HG03432 (cell line): ENCODE measurements around the gene PDILT.

Experiments used
- ATAC-seq: cut with Tn5 transposase; IDR thresholded peaks from one replicate; pipeline ENCODE4 v1.9.1; 2021; ENCODE audit warnings: mild to moderate bottlenecking, moderate library complexity; ENCODE audit not compliant: unreplicated experiment

The PDILT gene

DNA sequence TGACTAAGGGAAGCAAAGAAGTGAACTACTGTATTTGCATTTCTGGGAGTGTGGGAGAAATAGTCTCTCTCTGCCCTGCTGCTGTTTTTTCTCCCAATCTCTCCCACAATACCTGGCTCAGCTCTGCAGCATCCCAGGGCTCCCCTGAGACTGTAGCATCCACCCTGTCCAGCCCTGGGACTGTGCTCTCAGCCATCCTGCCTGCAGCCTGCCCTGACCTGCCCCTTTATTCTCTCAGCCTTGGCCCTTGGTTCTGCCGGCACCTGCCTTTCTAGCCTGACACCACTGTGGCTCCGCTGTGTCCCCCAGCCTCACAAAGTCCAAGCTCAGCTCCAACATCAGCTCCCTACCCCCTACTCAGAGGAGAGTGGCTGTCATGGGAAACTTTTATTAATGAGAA lies 1.9 kb downstream of the PDILT start:
- no peak for ATAC-seq

DNA sequence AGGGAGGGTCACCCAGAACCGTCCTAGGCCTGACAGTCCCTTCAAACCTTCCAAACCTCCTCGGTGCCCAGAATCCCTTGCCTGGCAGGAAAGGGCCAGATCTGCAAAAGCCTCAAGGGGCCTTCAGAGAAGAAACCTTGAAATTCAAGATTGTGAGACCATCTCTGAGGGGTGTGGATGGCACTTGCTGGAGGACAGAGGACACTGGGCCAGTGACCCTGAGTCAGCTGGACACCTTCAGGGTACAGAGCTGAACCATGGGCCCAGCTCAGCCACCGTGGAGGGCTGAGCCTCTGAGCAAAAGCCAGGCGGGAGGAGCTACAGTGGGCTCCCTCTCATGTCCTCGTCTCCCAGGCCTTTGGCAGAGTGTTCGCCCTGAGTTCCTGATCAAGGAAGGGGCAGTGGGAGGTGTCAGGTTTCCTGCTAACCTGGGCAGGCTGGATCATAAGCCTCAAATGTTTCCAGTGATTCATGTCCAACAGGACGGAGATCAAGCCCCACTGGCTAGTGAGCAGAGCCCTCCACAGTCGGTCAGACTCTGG lies 3.0 kb downstream of the PDILT start:
- ATAC-seq, result no peak

DNA sequence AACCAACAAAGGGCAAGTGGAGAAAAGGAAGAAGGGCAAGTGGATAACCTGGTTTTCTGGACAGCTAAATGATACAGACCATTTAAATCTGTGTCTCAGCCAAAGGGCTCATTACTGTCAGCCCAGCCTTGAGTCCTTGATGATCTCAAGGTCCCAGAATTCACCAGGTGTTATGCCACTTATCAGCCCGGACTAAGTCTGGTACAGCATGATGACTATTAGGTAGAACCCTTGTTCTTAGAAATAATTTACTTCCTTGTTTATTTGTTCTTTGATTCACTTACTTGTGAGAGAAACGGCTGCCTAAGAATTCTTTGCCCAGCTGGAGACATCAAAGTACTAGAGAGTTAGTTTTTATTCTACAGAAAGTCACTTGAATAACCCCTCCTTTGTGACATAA lies 3.5 kb downstream of the PDILT start:
- no peak for ATAC-seq

DNA sequence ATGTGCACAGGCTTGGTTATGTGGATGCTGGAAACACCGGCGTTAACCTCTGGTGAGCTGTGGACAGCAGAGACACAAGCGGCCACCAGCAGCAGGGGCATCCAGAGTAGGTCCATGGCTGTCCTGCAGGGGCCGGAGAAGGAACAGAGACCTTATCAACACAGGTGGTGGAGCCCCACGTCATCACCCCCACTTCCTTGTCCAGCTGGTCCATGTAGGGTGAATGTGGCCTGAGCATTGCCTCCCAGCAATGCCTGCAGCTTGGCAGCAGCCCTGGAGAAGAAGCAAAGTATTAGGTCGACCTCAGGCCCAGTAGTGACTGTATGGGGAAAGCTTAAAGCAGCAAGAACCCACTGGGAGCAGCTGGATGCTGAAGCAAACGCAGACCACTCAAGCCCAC lies 5.4 kb downstream of the PDILT start:
- ATAC-seq, result no peak

DNA sequence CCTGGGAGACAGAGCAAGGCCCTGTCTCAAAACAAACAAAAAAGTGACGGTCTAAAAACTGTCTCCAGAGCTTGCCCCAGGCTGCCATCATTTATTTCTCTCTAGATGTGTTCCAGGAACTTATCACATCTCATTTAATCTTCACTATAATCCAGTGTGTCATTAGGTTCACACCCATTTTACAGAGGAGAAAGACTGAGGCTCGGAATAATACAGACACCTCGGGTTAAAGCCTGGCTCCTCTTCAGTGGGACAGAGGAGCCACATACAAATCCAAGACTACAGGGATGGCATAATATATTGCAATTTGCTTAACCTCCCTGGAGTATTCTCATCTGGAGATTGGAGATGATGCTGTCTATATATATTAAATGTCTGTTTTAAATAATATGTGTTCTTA lies 5.9 kb downstream of the PDILT start:
- no peak for ATAC-seq

DNA sequence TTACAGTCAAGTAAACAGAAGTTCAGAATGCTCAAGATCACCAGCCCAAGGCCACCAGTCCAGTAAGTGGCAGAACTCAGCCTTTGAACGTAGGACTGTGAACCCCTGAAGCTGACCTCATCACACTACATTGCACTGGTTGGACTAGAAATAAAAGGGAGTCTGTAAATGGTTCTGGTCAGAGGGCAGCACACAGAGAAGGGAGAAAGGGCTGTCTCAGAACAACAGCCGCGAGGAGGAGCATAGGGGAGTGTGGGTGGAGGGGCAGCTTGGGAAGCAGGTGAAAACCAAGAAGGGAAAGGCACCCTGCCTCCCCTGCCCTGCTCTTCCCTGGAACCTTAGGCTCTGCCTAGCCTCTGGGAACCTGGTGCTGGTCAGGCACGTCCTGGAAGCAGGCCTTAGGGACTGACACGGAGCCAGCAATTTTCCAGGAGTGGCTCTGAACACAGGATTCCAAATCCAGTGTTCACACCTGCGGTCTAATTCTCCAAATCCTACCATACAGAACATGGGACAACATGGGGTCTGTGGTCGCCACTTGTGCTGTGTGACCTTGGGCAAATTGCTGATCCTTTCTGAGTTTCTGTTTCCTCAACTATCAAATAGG lies 7.0 kb downstream of the PDILT start:
- ATAC-seq, result no peak

DNA sequence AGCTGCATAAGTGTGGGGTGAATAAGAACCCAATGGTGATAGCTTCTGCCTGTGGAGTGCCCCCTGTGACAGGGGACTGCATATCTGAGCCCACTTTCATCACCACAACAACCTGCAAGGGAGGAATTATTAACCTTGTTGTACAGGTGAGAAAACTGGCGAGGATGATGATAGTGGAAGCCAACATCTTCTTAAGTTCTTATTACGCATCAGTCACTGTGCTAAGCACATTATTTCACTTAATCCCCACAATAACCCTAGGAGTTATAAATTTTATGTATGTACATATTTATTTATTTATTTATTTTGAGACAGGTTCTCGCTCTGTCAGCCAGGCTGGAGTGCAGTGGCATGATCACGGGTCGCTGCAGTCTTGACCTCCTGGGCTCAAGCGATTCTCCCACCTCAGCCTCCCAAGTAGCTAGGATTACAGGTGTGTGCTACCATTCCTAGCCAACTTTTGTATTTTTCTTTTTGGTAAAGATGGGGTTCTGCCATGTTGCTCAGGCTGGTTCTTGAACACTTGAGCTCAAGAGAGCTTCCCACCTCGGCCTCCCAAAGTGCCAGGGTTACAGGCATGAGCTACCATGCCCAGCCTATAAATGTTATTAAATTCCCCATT lies 7.6 kb downstream of the PDILT start:
- no peak for ATAC-seq

DNA sequence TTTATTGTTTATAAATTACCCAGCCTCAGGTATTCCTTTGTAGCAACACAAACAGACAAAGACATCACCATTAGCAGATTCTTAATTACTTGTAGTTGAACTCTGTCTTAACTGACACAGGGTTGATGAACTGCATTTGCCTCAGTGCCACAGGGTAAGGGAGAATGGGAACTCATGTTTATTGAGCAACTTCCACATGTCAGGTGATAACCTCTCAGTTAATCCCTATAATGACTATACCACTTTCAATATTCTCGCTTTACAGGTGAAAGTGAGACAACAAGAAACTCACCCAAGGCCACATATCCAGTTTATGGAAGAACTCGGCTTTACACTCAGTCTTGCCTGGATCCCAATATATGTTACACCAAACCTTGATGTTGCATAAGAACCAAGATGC lies 8.6 kb downstream of the PDILT start:
- no peak for ATAC-seq

DNA sequence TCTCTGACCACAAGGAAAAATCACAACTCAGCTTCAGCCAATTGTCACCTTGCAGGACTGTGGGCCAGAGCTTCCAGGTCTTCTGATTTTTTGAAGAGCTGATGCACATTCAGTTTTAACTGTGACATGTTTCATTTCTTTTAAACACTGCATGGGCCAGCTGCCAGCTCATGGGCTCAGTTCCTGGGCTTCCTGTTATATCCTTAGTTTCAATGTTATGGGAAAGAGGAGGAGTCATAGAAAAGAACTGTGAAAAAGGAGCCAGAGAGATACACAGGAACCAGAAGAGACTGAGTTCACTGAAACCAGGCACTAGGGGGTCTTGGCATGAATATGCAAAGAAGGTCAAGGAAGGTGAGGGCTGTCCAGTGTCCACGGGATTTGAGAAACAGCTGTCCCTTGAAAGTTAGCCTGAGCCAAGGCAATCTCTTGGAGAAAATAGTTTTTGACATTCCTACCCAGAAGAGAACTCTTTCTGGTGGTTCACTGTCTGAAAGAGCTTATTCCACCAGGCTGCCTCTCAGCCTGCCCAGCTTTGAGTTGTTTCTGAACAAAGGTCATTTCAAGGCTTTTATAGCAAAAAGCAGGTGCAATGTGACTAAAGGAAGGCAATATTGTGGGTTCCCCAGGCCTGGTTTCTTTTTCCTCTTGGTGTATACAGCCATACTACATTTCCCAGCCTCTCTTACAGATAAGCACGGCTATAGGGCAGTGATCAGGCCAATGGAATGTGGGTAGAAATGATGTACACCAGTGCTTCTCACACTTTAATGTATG lies 10.5 kb downstream of the PDILT start:
- ATAC-seq, result no peak

DNA sequence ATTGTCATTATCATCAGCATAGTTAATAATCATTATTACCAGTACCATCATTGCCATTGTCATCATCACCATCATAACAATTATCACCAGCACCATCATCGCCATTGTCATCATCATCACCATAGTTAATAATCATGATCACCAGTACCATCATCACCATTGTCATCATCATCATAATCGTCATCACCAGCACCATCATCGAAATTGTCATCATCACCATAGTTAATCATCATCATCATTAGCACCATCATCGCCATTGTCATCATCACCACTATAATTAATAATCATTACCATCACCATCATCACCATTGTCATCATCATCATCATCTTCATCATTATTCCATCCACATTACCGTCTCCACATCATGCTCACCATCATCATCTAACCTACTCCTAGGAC lies 13.5 kb downstream of the PDILT start:
- ATAC-seq, result no peak

DNA sequence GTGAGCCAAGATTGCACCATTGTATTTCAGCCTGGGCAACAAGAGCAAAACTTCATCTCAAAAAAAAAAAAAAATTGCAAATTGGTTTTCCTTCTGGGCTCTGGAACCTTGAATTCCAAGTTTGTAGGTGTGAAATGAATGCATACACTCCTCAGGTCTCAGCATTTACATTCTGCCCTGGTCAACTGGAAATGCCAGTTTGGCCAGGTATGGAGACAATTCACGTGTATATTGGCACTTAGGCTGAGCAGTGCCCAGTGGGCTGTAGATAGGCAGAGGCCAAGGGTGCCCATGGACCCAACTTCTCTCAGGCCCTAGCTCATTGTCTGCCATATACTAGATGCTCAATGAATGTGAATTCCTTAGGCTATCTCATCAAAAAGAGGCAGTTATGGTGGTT lies 15.7 kb downstream of the PDILT start:
- ATAC-seq, result no peak

DNA sequence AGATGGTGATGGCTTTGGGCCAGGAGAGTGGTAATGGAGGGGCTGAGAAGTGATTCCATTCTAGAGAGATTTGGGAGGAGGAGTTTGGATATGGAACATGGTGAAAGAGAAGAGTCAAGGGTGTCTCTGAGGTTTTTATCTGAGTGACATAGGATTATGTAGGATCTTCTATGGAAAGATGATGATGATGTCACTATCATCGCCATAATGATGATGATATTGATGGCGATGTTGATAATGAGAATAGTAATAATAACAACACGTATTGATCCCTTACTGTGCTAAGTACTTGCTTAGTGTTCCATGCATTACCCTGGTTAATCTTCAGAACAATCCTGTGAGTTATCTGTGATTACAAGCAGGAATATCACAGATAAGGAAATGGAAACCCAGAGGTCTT lies 16.6 kb downstream of the PDILT start:
- ATAC-seq, result no peak

DNA sequence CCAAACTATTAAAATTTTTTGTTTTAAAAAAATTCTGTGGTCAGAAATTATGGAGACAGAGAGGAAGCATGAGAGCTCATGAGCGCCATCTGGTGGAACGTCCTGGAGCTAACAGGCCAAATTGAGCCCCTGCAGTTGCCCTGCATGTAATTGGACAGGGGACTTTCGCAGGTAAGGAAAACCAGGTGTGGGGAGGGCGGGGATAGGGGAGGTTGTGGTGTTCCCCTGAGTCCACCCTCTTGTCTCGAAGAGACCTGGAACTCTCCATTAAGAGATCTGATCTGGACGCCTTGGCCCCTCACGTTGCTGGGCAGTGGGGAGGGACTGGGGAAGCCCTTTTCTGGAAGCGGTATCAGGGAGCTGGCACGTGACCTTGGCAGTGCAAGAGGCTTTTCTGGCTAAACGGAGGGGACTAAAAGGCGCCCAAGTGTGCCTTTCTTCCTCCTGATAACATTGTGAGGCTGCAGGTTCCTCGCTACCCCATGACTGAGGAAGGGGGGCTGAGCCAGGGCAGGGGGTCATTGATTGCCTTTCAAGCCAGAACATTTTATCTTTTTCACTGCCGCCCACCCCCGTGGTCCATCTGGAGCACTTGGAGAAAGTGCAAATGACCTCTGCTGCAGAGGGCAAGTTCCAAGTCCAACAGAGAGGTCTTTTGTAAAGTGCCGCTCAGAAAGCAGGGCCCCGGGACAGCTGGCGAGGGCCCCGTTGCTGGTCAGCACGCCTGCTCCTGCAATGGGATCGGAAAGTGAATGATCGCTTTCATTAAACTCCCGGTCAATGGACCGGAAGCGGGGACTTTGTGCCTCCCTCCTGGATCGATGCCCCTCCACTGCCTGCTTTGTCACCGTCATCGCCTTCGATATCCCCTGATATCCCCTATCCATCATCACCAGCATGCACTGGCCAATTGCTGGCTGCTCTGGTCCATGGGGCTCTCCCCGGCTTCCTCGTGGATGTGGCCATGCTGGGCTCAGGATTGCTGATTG lies 18.4 kb downstream of the PDILT start:
- no peak for ATAC-seq

DNA sequence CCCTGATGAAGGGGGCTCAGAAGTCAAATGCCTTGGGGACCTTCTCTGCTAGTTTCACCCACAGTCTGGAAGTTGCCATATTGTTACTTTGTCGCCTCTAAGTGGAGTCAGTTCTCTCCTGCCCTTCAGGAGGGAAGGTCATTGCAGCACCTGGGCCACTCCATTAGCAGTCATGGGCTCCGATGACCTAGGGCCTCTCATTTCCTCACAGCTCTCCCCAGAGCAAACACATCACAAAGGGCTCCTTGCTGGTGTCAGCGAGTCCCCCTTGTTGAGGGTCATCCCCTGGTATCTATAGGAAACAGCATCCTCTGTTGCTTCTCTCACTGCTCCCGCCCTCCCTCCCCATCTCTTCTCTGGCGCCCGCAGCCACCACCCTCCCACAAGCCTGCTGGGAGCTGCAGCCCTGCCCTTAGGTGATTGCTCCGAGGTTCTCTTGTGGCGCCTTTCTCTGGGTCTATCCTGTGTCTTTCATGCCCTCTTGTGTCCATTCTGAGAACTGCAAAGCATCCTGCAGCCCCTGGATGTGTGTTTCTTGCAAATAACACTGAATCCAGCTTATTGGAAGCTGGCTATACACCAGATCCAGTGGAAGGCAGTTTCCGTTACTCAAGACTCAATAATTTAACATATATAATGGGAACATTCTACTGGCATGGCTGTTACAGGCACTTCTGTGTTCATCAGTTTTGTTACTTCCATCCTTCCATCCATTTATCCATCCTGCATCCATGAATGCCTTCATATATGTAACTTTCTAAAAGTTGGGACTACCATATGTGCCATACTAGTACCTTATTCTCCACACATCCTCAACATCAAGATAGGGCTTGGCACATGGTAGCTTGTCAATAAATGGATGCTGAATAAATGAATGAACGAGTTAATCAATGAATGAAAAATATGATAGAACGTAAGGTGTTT lies 21.2 kb downstream of the PDILT start:
- no peak for ATAC-seq

DNA sequence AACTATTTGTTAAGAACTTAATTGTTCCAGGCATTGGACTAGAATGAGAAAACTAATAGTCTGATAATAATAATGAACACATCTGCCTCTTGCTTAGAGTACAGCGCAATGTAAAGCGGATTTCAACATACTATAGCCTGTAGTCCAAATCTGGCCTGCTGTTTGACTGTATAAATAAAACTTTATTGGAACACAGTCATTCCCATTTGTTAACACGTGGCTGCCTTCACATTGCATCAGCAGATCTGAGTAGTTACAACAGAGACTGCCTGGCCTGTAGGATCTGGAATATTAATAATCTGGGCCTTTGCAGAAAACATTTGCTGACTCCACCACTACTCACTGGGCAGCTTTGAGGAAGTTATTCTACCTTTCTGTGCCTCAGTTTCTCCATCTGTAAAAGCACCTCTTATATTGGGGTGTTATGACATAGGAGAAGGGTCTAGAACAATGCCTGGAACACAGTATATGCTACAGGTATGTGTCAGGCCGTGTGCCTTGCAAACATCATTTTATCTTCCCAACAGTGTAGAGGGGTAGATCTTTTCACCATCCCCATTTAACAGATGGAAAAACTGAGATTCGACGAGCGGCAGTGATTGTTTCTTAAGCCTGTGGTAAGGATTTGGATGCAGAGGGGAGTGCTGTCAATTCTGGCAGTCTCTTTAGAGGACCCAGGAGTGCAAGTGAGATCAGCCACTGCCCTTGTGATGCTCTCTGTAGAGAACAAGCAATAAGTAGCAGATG lies 22.2 kb downstream of the PDILT start:
- no peak for ATAC-seq

DNA sequence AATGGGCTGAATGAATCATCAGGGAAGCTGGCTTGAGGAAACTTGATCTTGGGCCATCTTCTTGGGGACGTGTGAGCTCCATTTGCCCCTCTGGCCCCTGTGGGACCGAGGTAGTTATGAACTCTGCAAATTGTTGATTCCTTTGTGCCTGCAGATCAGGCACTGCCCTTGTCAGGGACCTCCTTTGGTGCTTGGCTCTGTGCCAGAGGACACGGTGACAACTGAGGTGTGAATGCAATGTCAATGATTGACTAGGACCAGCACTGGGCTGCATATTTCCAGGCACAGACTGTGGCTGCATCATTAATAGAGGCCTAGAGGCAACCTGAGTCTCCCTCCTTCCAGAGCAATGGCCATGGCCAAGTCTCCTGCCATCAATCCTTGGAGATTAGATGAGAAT lies 23.8 kb downstream of the PDILT start:
- ATAC-seq, result no peak

DNA sequence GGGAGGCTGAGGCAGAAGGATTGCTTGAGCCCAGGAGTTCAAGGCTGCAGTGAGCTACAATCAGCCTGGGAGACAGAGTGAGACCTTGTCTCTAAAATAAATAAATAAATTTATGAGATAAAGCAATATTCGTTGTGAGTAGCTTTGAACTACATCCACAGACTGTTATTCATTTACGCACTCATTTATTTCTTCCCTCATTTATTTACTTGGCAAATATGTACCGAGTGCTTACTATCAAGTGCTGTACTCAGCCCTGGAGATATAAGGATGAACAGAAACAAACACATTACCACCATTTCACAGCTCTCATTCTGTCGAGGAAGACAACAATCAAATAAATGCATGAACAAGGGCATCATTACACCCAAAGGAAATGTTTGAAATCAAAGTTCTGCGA lies 27.4 kb downstream of the PDILT start:
- ATAC-seq, result no peak

DNA sequence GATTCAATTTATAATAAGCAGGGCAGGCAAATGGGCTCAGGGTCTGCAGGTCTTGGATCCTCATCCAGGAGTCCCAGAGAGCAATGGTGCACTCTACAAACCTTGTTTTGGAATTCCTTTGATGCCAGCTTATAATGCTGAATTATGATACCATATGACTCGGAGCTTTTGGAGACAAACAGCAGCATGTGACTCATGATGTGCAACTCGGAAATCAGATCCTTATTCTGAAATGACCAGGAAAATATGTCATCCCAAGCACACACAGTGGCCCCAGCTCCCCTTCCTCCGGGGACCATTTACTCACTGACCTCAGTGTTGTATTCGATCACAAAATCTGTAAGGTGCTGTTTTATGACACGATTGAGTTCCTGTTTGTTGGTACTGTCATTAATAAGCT lies 31.8 kb downstream of the PDILT start:
- ATAC-seq, result no peak

DNA sequence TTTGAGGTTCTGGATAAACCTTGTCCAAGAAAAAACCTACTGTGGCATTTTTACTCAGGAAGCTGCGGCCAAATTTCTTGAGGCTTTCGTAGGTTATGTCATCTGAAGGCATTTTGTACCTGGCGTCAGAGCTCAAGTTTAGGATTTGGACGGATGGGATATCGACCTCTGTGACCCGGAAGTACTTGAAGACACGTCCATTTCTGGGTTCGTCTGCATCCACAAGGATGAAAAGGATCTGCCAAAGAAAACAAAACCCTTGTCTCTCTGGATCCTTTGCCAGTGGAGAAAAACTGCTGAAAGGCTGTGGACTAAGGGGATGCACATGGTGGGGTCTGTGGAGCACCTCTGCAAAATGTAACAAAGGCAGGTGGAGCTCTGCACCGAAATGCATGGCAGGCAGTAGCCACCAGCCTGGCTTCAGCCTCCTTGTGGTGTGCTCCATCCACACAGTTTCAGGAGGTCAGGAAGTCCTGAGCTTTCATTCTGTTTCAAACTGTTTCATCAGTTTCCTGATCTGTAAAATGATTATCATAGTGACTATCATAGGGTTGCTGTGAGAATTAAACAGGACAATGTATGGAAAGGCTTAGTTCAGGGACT lies 35.0 kb downstream of the PDILT start:
- ATAC-seq, result no peak
